Measurements from ENCODE around the gene APP. TPM values are rescaled to one million over a fixed set of nuclear protein-coding genes. Genes with fewer than 3 reads are reported as not detected.

The APP gene
- total and polyA plus RNA-seq, 2 experiments from 2014 or later = 55.7 to 316 TPM

DNA sequence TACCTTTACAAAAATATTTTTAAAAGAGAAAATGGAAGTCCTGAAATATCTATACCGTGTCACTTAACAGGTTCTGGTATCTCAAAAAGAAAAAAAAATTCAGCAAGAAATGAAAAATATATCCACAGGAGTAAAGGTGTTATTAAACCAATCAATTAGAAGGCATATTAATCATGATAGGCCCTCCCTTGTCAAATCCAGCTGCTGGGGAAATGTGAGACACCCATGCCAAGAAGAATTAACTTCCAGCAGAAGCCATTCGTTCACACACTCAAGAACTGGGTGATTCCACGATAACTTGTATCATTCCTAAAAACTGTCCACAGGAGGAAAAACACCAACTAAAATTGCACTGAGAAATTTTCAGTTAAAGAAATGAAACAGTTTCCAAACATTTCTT is 57.6 kb downstream of the APP start:
- no peaks in the 10 kb centered on the region for H3K36me3 ChIP-seq (replicated peaks; ENCODE audit: insufficient read depth, low read depth)
- no peak overlapping the region for H3K4me2 ChIP-seq
- H3K27me3 ChIP-seq = no peaks in the 10 kb centered on the region
- no peaks in the 10 kb centered on the region for H3K9me3 ChIP-seq (ENCODE audit: low read depth)
- no peak overlapping the region for H3K4me3 ChIP-seq
- H4K20me1 ChIP-seq (ENCODE audit: insufficient read depth, poor library complexity, severe bottlenecking) = peaks cover 11% of the 10 kb centered on the region
- H3K79me2 ChIP-seq = peaks cover 89% of the 10 kb centered on the region
- DNase-seq (ENCODE audit: low spot score) = no peak
- H3K4me1 ChIP-seq (ENCODE audit: insufficient read depth) = peaks cover 12% of the 10 kb centered on the region
- no peak for TF ChIP-seq EZH2 (IDR thresholded peaks at IDR 0.05; ENCODE audit: borderline replicate concordance)
- no peak for TF ChIP-seq EZH2phosphoT487 (IDR thresholded peaks at IDR 0.05; ENCODE audit: low read depth, severe bottlenecking, unreplicated experiment)
- TF ChIP-seq, protein P1, sequence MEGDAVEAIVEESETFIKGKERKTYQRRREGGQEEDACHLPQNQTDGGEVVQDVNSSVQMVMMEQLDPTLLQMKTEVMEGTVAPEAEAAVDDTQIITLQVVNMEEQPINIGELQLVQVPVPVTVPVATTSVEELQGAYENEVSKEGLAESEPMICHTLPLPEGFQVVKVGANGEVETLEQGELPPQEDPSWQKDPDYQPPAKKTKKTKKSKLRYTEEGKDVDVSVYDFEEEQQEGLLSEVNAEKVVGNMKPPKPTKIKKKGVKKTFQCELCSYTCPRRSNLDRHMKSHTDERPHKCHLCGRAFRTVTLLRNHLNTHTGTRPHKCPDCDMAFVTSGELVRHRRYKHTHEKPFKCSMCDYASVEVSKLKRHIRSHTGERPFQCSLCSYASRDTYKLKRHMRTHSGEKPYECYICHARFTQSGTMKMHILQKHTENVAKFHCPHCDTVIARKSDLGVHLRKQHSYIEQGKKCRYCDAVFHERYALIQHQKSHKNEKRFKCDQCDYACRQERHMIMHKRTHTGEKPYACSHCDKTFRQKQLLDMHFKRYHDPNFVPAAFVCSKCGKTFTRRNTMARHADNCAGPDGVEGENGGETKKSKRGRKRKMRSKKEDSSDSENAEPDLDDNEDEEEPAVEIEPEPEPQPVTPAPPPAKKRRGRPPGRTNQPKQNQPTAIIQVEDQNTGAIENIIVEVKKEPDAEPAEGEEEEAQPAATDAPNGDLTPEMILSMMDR (IDR thresholded peaks at IDR 0.05; ENCODE audit: poor library complexity) = no peak
- no peak overlapping the region for H2AFZ ChIP-seq
- H3K9me2 ChIP-seq (replicated peaks; ENCODE audit: insufficient read depth) = no peaks in the 10 kb centered on the region
- H3K27ac ChIP-seq = no peak overlapping the region
- 96% methylated on average over 3 of the region's 3 CpGs for WGBS (ENCODE audit: low lambda C conversion rate, missing lambda C conversion rate)

DNA sequence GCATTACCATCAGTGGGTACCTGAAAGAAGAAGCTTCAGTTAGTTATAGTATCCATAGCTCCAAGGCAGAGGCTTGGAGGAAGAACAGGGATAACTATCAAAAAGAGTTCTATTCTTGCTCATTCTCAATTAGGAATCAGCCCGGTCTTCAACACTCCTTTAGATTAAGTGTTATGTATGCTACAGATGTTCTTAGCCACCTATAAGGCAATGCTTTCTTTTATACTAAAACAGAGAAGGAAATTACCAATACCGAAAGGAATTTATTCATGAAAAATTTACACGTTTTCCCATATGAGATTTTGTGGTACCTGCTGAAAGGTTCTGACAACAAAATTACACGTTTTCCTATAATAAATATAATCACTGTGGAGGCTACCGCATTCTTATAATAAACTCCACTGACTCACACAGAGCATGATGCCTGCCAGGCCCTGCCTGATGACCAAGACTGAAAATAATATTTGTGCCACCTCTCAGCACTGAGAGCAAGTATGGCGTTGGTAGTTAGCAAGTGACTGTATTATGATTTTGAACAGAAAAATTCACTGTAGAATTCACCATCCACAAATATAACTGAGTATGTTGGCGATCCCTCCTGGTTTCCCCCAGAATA is 58.3 kb downstream of the APP start:
- H3K4me2 ChIP-seq = no peak overlapping the region
- no peaks in the 10 kb centered on the region for H3K27me3 ChIP-seq
- TF ChIP-seq EZH2phosphoT487 (IDR thresholded peaks at IDR 0.05; ENCODE audit: low read depth, severe bottlenecking, unreplicated experiment) (no peak), EZH2 (IDR thresholded peaks at IDR 0.05; ENCODE audit: borderline replicate concordance) (no peak)
- TF ChIP-seq, protein P1 (IDR thresholded peaks at IDR 0.05; ENCODE audit: poor library complexity) = no peak
- peaks cover 12% of the 10 kb centered on the region for H3K4me1 ChIP-seq (ENCODE audit: insufficient read depth)
- WGBS (ENCODE audit: low lambda C conversion rate, missing lambda C conversion rate) = 90% methylated on average over 7 of the region's 7 CpGs
- peaks cover 89% of the 10 kb centered on the region for H3K79me2 ChIP-seq
- H3K9me2 ChIP-seq (replicated peaks; ENCODE audit: insufficient read depth) = no peaks in the 10 kb centered on the region
- H3K9me3 ChIP-seq (ENCODE audit: low read depth) = no peaks in the 10 kb centered on the region
- DNase-seq (ENCODE audit: low spot score) = no peak
- no peaks in the 10 kb centered on the region for H3K36me3 ChIP-seq (replicated peaks; ENCODE audit: insufficient read depth, low read depth)
- H3K4me3 ChIP-seq = no peak overlapping the region
- H2AFZ ChIP-seq = no peak overlapping the region
- peaks cover 5% of the 10 kb centered on the region for H4K20me1 ChIP-seq (ENCODE audit: insufficient read depth, poor library complexity, severe bottlenecking)
- no peak overlapping the region for H3K27ac ChIP-seq

DNA sequence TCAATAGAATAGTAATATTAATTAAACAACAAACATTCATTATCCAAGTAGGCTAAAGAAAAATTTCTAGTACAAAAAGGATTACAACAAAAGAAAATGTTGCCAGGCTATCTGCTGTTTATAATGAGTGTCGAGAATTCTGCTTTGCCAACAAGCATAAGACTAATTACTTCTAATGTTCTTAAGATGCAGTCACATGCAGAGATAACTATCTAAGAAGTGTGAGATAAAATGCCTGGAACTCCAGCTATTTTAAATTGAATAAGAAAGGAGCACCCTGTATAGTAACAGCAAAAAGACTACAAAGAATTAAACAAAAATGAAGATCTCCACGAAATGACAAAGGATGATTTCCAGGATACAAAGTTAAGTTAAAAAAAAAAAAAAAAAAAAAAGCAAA is 59.9 kb downstream of the APP start:
- no peak overlapping the region for H3K27ac ChIP-seq
- peaks cover 98% of the 10 kb centered on the region for H3K79me2 ChIP-seq
- DNase-seq (ENCODE audit: low spot score) = no peak
- H3K9me2 ChIP-seq (replicated peaks; ENCODE audit: insufficient read depth) = no peaks in the 10 kb centered on the region
- H3K9me3 ChIP-seq (ENCODE audit: low read depth) = no peaks in the 10 kb centered on the region
- peaks cover 7% of the 10 kb centered on the region for H4K20me1 ChIP-seq (ENCODE audit: insufficient read depth, poor library complexity, severe bottlenecking)
- whole genome bisulfite sequencing (ENCODE audit: low lambda C conversion rate, missing lambda C conversion rate) = 79% methylated on average over 2 of the region's 2 CpGs
- H3K27me3 ChIP-seq = no peaks in the 10 kb centered on the region
- no peak overlapping the region for H3K4me2 ChIP-seq
- H3K4me1 ChIP-seq (ENCODE audit: insufficient read depth) = no peaks in the 10 kb centered on the region
- no peak overlapping the region for H2AFZ ChIP-seq
- H3K4me3 ChIP-seq = no peak overlapping the region
- H3K36me3 ChIP-seq (replicated peaks; ENCODE audit: insufficient read depth, low read depth) = no peaks in the 10 kb centered on the region
- TF ChIP-seq, protein P1 (IDR thresholded peaks at IDR 0.05; ENCODE audit: poor library complexity) = no peak
- TF ChIP-seq EZH2phosphoT487 (IDR thresholded peaks at IDR 0.05; ENCODE audit: low read depth, severe bottlenecking, unreplicated experiment) (no peak), EZH2 (IDR thresholded peaks at IDR 0.05; ENCODE audit: borderline replicate concordance) (no peak)
